Adipocyte (in vitro differentiated cells): ENCODE results near the gene GRIN2A.
A peak's percentile ranks its signal among the peaks of the same experiment; 100 is the strongest.

Experiments
- DNase-seq: peaks from one replicate; pipeline ENCODE4 v3.0.0-alpha.2; 2015; ENCODE audit warnings: low read depth
- H3K27me3 ChIP-seq: replicated peaks from 2 replicates; pipeline ENCODE4 v1.7.0; 2013; ENCODE audit warnings: mild to moderate bottlenecking, low read length, moderate library complexity; ENCODE audit not compliant: control insufficient read depth, insufficient read depth
- H3K36me3 ChIP-seq: 2 replicates; pipeline ENCODE4 v1.7.0; 2013; ENCODE audit warnings: low read length, mild to moderate bottlenecking, moderate library complexity; ENCODE audit not compliant: control insufficient read depth, insufficient read depth, severe bottlenecking
- H3K4me1 ChIP-seq: 2 replicates; pipeline ENCODE4 v1.7.0; 2013; ENCODE audit warnings: mild to moderate bottlenecking, low read length, moderate library complexity; ENCODE audit not compliant: control insufficient read depth, insufficient read depth
- H3K4me3 ChIP-seq: 2 replicates; pipeline ENCODE4 v1.7.0; 2013; ENCODE audit warnings: mild to moderate bottlenecking, low read length, moderate library complexity
- H3K9ac ChIP-seq: 2 replicates; pipeline ENCODE4 v1.7.0; 2013; ENCODE audit warnings: mild to moderate bottlenecking, low read length, moderate library complexity
- H3K9me3 ChIP-seq: 2 replicates; pipeline ENCODE4 v1.7.0; 2013; ENCODE audit warnings: mild to moderate bottlenecking, low read length, moderate library complexity; ENCODE audit not compliant: control insufficient read depth

Gene GRIN2A

DNA sequence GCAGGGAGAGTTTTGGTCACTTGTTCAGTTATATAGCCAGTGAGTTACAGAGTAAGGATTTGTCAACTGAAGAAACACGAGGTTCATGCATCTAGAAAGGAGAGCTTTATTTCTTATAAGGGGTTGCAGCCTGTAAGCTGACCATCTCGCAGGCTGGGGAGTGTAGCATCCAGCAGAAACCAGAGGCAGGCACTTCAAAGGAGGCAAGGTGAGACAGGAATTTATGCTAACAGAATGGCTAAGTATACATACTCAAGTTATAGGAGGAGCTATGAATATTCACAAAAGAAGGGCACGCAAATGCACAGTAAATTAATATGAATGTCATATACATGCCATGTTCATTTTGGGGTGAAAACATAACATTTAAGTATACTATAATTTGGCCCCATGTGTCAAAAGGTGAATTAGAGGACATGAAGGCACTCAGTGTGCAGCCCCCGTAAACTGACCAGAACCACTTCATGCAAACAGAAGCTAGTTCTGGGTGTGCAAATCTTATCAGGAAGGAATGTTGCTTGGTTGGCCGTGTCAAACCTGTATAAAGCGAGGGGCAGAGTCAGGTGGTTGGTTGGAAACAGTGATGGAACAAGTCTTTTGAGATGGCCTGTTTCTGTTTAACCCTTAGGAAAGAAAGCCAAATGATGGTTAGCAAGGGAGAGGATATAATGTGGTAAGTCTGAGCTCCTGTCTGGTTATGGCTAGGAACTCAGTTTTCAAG, 97.0 kb downstream of the GRIN2A start:
- DNase-seq, result no peak
- no peaks in the 10 kb centered on the region for H3K36me3 ChIP-seq
- no peak overlapping the region for H3K4me3 ChIP-seq
- no peak overlapping the region for H3K9ac ChIP-seq
- peaks cover 42% of the 10 kb centered on the region for H3K4me1 ChIP-seq
- peaks cover 4% of the 10 kb centered on the region for H3K9me3 ChIP-seq
- no peaks in the 10 kb centered on the region for H3K27me3 ChIP-seq

DNA sequence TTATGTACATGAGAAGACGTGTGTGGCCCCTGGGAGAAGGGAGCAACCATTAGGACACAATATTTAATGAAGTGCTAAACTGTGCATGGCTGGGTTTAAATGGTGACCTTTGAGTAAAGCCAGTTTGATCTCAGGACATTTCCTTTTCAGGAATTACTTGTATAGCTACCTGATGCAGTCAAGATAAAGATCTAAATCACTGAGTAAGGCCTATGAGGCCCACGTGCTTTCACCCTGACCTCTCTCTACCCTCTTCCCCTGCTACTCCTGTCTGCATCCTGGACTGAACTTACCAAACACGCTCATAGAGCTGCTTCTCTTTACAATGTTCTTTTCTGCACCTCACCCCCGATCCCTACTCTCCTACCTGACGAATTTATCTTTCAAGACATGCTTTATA, 98.9 kb downstream of the GRIN2A start:
- DNase-seq, result no peak
- Histone ChIP-seq H3K4me3 (no peak overlapping the region), H3K4me1 (peaks cover 43% of the 10 kb centered on the region)

DNA sequence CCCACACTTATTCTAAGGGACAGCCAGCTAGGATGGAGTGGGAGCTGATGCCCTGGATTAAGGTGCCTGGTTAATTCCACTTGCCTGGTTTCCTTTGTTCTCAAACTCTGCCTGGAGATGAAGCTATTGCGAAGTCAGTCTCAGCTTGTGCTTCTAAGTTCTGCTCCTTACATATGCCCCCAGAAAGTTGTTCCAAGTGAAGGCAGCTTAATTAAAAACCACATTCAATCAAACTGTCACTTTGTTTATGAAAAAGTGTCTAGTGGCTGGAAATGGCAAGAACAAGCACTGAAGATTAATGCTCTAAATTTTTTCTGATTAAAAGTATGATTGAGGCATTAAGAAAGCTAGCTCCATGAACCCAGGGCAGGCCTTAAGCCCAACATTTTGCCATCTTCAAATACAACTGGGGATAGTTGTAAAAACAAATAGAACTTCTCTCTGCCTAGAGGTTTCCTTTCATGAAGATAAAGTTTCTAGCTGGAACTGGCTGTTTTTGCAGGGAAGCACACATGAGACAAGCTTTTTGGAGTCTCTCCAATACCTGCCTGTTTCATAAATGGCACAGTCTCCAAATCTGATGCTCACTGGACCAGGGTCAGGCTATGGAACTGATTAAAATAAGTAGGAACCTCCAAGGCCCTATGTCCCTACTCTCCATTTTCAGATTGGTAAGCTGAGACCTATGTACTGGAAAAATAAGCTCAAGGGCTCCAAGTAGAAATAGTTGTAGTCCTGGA, 100.9 kb downstream of the GRIN2A start:
- Histone ChIP-seq H3K9ac (no peak overlapping the region), H3K36me3 (no peaks in the 10 kb centered on the region), H3K27me3 (no peaks in the 10 kb centered on the region), H3K9me3 (no peaks in the 10 kb centered on the region), H3K4me3 (no peak overlapping the region), H3K4me1 (peaks cover 25% of the 10 kb centered on the region)
- DNase-seq, result peak; percentile 25

More for the DNA sequence above, 98.9 kb downstream of the GRIN2A start:
- H3K9ac ChIP-seq, result no peak overlapping the region
- H3K27me3 ChIP-seq, result no peaks in the 10 kb centered on the region
- H3K36me3 ChIP-seq, result no peaks in the 10 kb centered on the region
- H3K9me3 ChIP-seq, result no peaks in the 10 kb centered on the region

DNA sequence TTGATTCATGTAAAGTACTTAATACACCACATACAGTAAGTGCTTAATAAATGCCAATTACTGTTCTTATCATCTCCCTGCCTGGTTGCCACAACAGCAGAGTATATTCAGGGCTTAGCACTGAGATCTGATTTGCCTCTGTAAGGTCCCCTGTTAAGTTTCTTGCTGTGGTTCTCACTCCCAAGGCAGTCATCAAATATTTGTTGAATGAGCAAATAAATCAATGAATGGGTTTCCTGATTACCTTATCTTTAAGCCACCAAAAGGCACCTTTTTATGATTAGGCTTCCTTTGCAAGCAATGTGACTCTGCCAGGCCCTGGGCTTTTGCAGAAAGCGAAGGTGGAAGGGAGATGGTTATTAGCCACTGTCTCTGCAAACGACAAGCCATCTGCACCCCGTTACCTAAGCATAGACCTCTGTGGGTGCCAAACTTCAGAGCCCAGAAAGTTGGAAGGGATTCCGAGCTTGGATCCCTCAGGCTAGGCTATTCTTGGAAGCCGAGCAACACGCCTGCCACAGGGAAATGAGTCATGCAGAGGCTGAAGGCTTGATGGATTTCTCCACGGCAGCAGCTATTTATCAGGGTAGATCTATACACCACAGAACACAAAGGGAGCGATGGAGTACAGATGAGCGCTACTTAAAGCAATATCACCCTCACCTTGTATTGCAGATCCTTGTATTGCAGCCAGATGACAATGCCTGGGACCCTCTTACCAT, 102.0 kb downstream of the GRIN2A start:
- no peaks in the 10 kb centered on the region for H3K9me3 ChIP-seq
- no peak overlapping the region for H3K9ac ChIP-seq
- DNase-seq, result peak; percentile 82
- H3K4me1 ChIP-seq, result peaks cover 25% of the 10 kb centered on the region
- no peaks in the 10 kb centered on the region for H3K27me3 ChIP-seq
- H3K4me3 ChIP-seq, result peak overlapping the region; percentile 5
- no peaks in the 10 kb centered on the region for H3K36me3 ChIP-seq

DNA sequence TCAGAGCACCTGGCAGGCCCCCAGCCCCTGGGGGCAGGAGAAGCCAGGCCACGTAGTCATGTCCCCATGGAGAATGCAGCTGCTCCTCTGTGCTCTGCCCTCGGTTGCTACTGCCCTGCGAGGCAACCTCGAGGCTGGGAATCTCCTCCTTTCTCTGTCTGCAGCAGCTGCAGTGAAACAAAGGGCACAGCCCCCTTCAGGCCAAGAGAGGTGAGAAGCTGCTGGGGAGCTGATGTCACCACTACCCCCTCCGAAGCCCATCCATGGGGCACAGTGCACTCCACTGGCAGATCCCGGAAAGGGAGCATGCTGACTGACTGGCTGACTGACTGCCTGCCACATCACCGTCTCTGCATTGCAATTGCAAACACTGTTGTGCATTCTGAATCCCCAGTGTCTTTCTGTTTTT, 103.7 kb downstream of the GRIN2A start:
- Histone ChIP-seq H3K9ac (no peak overlapping the region), H3K9me3 (no peaks in the 10 kb centered on the region), H3K4me1 (peaks cover 33% of the 10 kb centered on the region), H3K4me3 (no peak overlapping the region), H3K27me3 (no peaks in the 10 kb centered on the region), H3K36me3 (no peaks in the 10 kb centered on the region)
- DNase-seq, result no peak

DNA sequence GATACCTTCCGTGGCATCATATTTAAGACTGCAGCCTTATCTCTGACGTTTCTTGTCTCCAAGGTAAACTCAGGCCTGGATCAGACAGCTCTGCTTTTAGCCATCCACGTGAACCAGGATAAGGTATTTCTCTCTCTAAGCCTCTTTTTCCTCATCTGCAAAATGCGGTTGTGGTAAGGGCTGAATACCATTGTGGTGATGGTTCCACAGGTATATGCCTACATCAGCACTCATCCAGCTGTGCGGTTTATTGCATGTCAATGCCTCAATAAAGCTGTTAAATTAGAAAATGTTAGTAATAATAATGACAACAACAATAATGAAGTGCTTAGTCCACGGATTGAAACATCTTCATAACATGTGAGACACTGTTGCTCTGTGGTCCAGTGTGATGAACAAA, 104.4 kb downstream of the GRIN2A start:
- H3K36me3 ChIP-seq, result no peaks in the 10 kb centered on the region
- H3K4me1 ChIP-seq, result peaks cover 33% of the 10 kb centered on the region
- H3K27me3 ChIP-seq, result no peaks in the 10 kb centered on the region
- no peaks in the 10 kb centered on the region for H3K9me3 ChIP-seq
- H3K4me3 ChIP-seq, result no peak overlapping the region
- no peak for DNase-seq
- no peak overlapping the region for H3K9ac ChIP-seq

DNA sequence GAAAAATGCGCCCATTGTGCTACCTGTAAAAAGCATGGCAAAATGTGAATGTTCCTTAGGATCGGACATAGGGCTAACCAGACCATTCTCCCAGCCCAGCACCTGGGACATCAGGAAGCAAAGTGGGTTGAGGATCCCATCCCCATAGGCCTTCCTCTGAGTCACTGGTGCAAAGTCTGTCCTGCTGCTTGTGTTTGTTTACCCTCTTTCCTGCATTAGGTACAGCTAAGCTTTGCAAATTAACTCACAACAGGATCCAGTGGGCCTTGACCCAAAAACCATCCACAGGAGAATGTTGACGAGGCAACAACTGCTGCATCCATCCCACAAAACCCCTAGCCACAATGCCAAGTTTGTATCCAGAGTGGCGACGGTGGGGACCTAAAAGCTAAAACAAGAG, 106.2 kb downstream of the GRIN2A start:
- H3K27me3 ChIP-seq, result no peaks in the 10 kb centered on the region
- no peaks in the 10 kb centered on the region for H3K9me3 ChIP-seq
- no peak overlapping the region for H3K4me3 ChIP-seq
- peaks cover 27% of the 10 kb centered on the region for H3K4me1 ChIP-seq
- no peaks in the 10 kb centered on the region for H3K36me3 ChIP-seq
- DNase-seq, result no peak
- H3K9ac ChIP-seq, result no peak overlapping the region

DNA sequence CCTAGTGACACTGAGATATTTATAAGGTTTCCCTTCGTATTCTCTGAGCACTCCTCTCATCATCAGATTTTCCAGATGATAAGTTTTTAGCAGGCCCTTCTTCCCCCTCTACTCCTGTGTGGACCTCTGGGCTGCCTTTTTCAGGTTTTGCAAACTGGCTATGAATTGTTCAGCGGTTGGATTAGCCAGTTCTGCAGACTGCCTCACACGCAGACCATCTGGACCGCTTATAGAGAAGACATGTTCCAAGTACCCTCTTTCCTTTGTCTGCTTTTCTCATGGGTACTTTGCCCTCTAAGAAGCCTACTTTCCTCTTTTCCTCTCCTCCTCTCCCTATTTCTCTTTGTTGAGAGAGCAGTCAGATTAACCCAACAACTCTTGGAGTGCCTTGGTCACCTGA, 111.6 kb downstream of the GRIN2A start:
- H3K9me3 ChIP-seq, result no peaks in the 10 kb centered on the region
- H3K9ac ChIP-seq, result no peak overlapping the region
- H3K36me3 ChIP-seq, result no peaks in the 10 kb centered on the region
- no peak for DNase-seq
- no peak overlapping the region for H3K4me3 ChIP-seq
- H3K27me3 ChIP-seq, result no peaks in the 10 kb centered on the region
- H3K4me1 ChIP-seq, result peaks cover 19% of the 10 kb centered on the region

DNA sequence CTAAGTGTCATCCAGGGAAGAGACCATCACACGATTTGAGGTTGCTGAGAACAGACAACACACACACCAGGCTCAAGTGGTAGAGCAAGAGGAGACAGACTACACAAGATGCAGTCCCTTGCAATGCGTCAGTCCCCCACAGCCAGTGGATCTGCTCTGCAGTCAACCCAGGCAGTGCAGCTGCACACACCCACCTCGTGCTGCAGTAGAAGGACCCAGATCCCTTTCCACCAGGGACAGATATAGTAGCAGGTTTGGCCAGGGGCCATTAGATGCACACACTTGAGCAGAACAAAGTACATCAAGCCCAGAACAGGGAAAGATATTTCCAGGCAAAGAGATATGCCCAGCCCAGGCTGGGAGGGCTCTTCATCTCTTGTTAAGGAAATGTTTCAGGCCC, 112.9 kb downstream of the GRIN2A start:
- DNase-seq, result no peak
- Histone ChIP-seq H3K4me3 (no peak overlapping the region), H3K9me3 (no peaks in the 10 kb centered on the region), H3K27me3 (no peaks in the 10 kb centered on the region), H3K4me1 (peaks cover 12% of the 10 kb centered on the region), H3K36me3 (no peaks in the 10 kb centered on the region), H3K9ac (no peak overlapping the region)

DNA sequence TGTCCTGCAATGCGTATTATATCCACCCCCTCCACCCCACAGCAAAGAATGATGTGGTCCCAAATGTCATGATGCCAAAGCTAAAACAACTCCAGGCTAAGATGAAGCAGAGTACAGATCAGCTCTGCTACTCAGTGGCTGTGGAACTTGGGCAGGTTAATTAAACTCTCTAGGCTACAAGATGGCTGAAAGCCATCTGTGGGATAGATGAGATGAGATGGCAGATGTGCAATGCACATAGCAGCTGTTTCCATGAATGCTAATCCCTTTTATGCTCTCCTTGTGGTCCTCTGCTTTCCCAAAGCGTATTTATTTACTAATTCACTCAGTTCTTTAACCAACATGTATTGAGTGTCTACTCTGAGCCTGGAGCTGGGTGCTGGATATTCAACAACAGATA, 114.4 kb downstream of the GRIN2A start:
- no peak overlapping the region for H3K9ac ChIP-seq
- no peak overlapping the region for H3K4me3 ChIP-seq
- DNase-seq, result no peak
- H3K36me3 ChIP-seq, result no peaks in the 10 kb centered on the region
- H3K9me3 ChIP-seq, result no peaks in the 10 kb centered on the region
- H3K27me3 ChIP-seq, result no peaks in the 10 kb centered on the region
- peaks cover 11% of the 10 kb centered on the region for H3K4me1 ChIP-seq

DNA sequence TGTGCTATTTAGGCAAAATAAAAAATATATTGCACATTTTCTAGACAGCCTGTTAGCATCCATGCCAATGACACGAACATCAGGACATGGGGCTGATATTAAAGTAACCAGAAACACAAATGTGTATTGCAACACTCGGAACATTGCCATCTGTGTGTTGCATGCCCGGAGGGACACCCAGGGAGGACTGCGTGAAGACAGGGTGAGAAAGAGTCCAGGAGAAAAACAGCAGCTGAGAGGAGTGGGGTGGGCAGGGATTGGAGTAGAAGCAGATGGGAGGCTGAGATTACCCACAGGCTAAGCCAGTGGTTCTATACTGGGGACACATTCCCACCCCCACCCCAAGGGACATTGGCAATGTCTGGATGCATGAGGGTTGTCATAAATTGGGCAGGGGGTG, 114.8 kb downstream of the GRIN2A start:
- Histone ChIP-seq H3K9ac (no peak overlapping the region), H3K4me1 (peaks cover 11% of the 10 kb centered on the region), H3K9me3 (no peaks in the 10 kb centered on the region), H3K4me3 (no peak overlapping the region), H3K27me3 (no peaks in the 10 kb centered on the region), H3K36me3 (no peaks in the 10 kb centered on the region)
- peak; percentile 64 for DNase-seq
